ACC112 (cell line): ENCODE results near the gene PIK3C3.

ENCODE experiments used
- H2AFZ ChIP-seq: fragments of 200-600 bp; sonication (generic); one replicate; pipeline ENCODE4 v1.6.0; 2017; ENCODE audit warnings: antibody characterized with exemption, low read length; ENCODE audit not compliant: unreplicated experiment
- H3K27ac ChIP-seq: fragments of 200-600 bp; sonication (generic); 2 replicates; pipeline ENCODE4 v1.5.1; 2014; ENCODE audit warnings: low read depth, mild to moderate bottlenecking, antibody characterized with exemption, low read length, moderate library complexity
- H3K27me3 ChIP-seq: fragments of 200-600 bp; sonication (generic); 2 replicates; pipeline ENCODE4 v1.6.1; 2014; ENCODE audit warnings: mild to moderate bottlenecking, antibody characterized with exemption, low read length, moderate library complexity, mixed read lengths; ENCODE audit not compliant: insufficient read depth
- H3K36me3 ChIP-seq: fragments of 200-600 bp; sonication (generic); 2 replicates; pipeline ENCODE4 v1.6.1; 2016; ENCODE audit warnings: mild to moderate bottlenecking, antibody characterized with exemption, low read length, moderate library complexity, mixed read lengths; ENCODE audit not compliant: insufficient read depth
- H3K4me1 ChIP-seq: fragments of 200-600 bp; sonication (generic); one replicate; pipeline ENCODE4 v1.6.1; 2016; ENCODE audit warnings: low read length, mixed read lengths; ENCODE audit not compliant: insufficient read depth, unreplicated experiment, control insufficient read depth
- H3K4me3 ChIP-seq: fragments of 200-600 bp; sonication (generic); 2 replicates; pipeline ENCODE4 v1.5.1; 2014; ENCODE audit warnings: mild to moderate bottlenecking, low read depth, low read length
- H3K79me2 ChIP-seq: fragments of 200-600 bp; sonication (generic); one replicate; pipeline ENCODE4 v1.6.0; 2016; ENCODE audit warnings: low read length; ENCODE audit not compliant: control insufficient read depth, unreplicated experiment, insufficient read depth

The PIK3C3 gene

DNA sequence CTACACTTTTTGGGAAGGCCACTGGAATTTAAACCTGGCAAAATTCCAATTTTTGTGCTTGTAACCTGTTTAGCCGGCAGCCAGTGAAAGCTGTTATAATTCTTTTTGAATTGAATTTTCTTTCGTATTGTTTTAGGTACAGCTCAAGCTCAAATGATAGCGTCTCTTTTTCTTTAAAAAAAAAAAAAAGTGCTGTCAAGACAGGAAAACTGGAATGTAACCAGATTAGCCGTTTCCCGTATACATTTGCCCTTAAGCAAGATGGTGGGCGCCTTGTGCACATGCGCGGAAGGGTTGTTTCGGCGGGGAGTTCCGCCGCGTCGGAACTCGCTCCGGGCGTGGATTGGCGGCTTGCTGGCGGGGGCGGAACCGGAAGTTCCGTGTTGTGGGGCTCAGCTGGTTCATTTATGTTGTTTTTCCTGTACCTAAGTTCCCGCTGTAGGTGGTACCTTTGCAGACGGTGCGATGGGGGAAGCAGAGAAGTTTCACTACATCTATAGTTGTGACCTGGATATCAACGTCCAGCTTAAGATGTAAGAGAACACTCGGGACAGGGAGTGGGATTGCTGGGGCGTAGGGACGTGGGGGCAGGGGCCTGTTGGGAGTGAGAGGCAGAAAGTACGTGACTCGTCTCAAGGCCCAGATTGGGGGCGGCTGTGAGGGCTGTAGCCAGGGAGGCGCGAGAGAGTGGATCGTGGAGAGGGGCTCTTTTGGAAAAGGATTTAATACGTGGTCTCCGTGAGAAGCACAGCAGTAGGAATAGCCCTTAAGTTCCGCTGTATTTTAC, at the start of gene PIK3C3:
PIK3C3 (plus strand) TSS at position 408 of the 787 bp plus-strand sequence; CDS start at position 466, 58 bp downstream.
- H3K27me3 ChIP-seq, result no peaks in the 10 kb centered on the region
- peaks cover 20% of the 10 kb centered on the region for H3K36me3 ChIP-seq
- H3K4me3 ChIP-seq, result peak within 1 kb of the TSS; percentile 81
- peak within 1 kb of the TSS; percentile 63 for H3K27ac ChIP-seq
- peaks cover 49% of the 10 kb centered on the region for H3K79me2 ChIP-seq
- peak within 1 kb of the TSS; percentile 90 for H2AFZ ChIP-seq
- peaks cover 20% of the 10 kb centered on the region for H3K4me1 ChIP-seq

DNA sequence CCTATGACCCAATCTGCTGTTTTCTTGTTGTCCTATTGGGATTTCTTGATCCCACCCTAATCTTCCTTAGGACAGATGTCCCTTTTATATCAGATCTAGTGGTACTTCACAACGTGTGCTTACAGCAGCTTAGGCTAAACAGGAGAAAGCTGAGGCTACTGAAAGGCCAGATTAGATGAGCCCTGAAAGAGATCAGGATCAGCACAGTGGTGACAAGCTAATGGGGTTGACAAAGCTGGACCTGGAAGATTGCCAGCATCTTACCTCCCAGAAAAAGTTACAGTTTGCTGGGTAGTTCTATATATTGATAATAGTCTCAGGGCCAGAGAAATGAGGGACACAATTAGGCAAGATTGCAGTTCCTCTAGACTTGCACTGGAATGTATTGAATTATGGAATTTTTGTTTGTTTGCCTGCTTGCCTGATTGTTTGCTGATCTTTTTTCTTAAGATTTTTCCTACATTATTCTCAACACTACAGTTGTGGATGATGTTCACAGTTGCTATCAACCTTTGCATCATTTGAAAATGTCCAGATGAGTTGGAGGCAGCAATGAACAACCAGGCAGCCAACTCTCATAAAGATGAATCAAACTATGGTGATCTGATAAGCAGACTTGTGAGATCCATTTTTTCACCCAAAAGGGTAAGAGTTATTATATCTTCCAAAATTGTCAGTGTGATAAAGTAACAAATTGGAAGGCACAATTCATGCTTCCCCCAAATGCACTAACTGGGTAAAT, 49.1 kb upstream of the PIK3C3 start:
- Histone ChIP-seq H2AFZ (no peak overlapping the region), H3K4me1 (no peaks in the 10 kb centered on the region), H3K36me3 (no peaks in the 10 kb centered on the region), H3K27me3 (peaks cover 14% of the 10 kb centered on the region), H3K4me3 (peak overlapping the region; percentile 66), H3K79me2 (no peaks in the 10 kb centered on the region), H3K27ac (no peak overlapping the region)

DNA sequence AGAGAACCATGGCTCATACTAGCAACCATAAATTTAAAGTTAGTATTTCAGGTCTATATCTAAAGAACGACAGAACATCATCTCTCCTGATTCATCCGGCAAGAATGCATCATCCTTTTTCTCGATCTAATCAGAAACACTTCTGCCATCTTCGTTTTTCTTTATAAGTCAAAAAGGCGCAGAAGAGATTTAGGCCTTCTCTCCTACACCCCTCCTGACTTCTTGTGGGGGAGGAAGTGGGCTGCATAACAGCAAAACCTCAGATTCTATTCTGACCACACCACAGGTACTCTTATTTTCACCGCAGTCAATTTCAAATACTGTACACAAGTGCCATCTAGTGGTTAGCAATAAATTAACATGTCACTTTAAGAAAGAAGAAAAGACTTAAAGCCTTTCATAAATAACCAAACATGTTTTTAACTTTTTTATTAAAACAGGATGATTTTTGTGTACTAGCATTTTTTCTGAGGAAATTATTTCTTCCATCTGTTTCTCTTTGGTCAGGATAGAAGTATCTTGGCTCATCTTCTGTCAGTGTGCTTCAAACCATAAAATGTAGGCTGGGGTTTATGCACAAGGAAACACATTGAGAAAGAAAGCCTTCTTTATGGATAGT, 48.4 kb upstream of the PIK3C3 start:
- H3K36me3 ChIP-seq, result no peaks in the 10 kb centered on the region
- H3K27ac ChIP-seq, result no peak overlapping the region
- H3K79me2 ChIP-seq, result no peaks in the 10 kb centered on the region
- no peaks in the 10 kb centered on the region for H3K4me1 ChIP-seq
- peaks cover 11% of the 10 kb centered on the region; the same call in 1 of the 2 replicates for H3K27me3 ChIP-seq
- peak overlapping the region; percentile 66 for H3K4me3 ChIP-seq
- no peak overlapping the region for H2AFZ ChIP-seq

DNA sequence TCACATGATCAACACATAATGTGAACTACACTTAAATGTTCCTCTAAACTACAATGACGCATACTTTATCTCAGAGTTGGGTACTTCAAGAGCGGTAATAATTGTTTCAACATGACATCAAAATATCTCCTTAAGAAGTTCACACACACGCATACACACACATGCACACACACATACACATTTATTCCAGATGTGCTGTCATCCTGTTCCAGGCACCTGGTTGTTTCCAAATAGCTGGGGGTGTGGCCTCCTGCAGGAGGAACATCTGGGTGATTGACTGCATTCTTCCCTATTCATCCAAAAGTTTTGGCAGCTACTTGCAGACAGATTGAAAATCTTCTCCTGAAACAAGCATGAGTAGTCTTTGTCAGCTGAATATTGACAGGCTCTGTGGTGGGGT, 37.9 kb upstream of the PIK3C3 start:
- H3K79me2 ChIP-seq, result no peaks in the 10 kb centered on the region
- no peak overlapping the region for H2AFZ ChIP-seq
- H3K27me3 ChIP-seq, result peaks cover 21% of the 10 kb centered on the region
- no peaks in the 10 kb centered on the region for H3K4me1 ChIP-seq
- H3K36me3 ChIP-seq, result no peaks in the 10 kb centered on the region
- no peak overlapping the region for H3K27ac ChIP-seq
- H3K4me3 ChIP-seq, result no peak overlapping the region

DNA sequence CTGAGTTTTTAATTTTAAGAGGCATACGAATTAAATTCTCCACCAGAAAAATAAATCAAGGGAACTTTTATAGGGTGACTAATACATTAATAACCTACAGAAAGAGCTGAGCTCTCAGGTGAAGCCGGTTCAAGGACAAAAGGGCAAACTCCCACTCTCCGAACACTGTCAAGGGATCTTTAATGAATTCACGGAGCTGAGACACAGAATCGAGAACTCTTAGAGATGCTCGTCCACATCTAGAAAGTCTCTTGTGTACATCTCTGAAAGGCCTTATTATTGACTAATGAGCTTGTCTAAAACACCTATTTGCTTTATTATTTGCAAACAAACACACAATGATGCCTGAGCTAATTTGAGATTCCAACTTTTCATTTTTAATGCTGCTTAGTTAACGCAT, 33.3 kb upstream of the PIK3C3 start:
- Histone ChIP-seq H2AFZ (no peak overlapping the region), H3K27ac (no peak overlapping the region), H3K4me1 (no peaks in the 10 kb centered on the region), H3K4me3 (no peak overlapping the region), H3K79me2 (no peaks in the 10 kb centered on the region), H3K27me3 (peaks cover 8% of the 10 kb centered on the region), H3K36me3 (no peaks in the 10 kb centered on the region)

DNA sequence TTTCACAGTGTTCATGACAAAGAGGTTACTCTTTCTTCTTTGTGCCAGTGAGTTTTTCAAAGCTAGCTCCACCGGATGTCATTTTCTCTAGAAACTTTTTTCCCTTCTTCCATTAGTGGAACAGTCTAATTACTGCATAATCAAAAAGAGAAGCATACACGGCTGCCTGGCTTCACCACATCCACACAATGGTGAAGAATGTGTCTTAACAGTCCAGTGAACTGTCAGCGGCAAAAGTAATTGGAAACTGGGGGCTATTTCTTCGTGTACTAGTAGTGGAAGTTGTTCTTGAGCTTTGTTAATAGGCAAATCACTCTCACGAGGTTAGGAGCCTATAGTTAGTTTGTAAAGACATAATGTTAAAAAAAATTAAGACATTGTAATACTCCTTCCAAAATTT, 32.9 kb upstream of the PIK3C3 start:
- no peaks in the 10 kb centered on the region for H3K36me3 ChIP-seq
- peaks cover 4% of the 10 kb centered on the region; the same call in 1 of the 2 replicates for H3K27me3 ChIP-seq
- H3K27ac ChIP-seq, result no peak overlapping the region
- no peaks in the 10 kb centered on the region for H3K4me1 ChIP-seq
- no peak overlapping the region for H3K4me3 ChIP-seq
- H2AFZ ChIP-seq, result no peak overlapping the region
- H3K79me2 ChIP-seq, result no peaks in the 10 kb centered on the region

DNA sequence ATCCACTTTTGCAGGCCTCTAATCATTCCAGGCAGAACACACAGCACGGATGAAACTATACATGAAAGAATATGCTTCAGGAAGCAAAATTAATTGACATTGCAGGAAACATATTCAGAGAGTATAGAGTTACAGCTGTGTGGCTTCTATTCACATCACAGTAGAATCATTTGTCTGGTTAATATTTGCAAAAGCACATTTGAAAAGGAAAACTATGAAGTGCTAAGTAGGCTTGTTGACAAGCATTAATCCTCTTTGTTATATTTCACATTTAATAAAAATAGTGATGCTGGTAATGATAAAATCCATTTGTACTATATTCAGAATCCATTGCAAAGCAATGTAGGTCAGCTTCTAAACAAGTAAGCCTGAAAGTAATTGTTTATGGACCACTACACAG, 32.2 kb upstream of the PIK3C3 start:
- no peaks in the 10 kb centered on the region for H3K79me2 ChIP-seq
- H3K4me3 ChIP-seq, result no peak overlapping the region
- H3K27me3 ChIP-seq, result no peaks in the 10 kb centered on the region
- no peak overlapping the region for H3K27ac ChIP-seq
- no peak overlapping the region for H2AFZ ChIP-seq
- H3K4me1 ChIP-seq, result no peaks in the 10 kb centered on the region
- no peaks in the 10 kb centered on the region for H3K36me3 ChIP-seq

DNA sequence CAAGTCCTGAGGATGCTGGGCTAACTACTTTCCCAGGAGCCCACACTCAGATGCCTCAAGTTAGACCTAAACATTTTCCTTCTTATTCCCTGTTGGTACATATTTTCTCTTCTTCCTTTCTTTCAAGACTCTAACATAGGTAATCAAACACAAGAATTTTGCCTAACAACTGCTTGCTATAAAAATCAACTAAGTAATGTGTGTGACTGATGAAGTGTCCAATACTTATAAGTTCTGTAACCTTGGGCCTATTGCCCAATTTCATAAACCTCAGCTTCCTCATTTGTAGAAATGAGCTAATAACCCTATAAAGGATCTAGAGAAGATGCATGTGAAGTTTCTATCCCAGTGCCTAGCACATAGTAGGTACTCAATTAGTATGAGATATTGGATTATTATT, 31.6 kb upstream of the PIK3C3 start:
- H3K4me3 ChIP-seq, result no peak overlapping the region
- no peaks in the 10 kb centered on the region for H3K36me3 ChIP-seq
- no peaks in the 10 kb centered on the region for H3K79me2 ChIP-seq
- H2AFZ ChIP-seq, result no peak overlapping the region
- H3K27ac ChIP-seq, result no peak overlapping the region
- H3K4me1 ChIP-seq, result no peaks in the 10 kb centered on the region
- no peaks in the 10 kb centered on the region for H3K27me3 ChIP-seq

DNA sequence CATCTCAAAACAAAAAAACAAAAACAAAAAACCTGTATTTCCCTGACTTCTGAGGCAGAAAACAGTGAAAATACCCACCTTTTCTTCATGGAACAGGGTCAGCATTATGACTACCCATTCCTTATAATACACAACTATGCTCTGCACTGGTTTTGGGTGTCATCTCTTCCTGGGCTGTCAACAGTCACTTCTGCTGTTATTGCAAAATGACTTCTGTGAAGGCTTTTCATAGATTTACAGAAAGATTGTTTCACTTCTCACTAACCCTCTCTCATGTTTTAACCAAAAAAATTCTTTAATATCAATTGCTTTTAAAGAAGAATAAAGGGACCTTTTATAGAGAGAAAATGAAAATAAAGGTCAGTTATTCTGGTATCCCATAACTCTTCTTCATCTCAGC, 26.5 kb upstream of the PIK3C3 start:
- Histone ChIP-seq H3K79me2 (no peaks in the 10 kb centered on the region), H3K4me3 (no peak overlapping the region), H2AFZ (peak overlapping the region; percentile 31), H3K27me3 (no peaks in the 10 kb centered on the region), H3K27ac (no peak overlapping the region), H3K36me3 (no peaks in the 10 kb centered on the region), H3K4me1 (no peaks in the 10 kb centered on the region)

DNA sequence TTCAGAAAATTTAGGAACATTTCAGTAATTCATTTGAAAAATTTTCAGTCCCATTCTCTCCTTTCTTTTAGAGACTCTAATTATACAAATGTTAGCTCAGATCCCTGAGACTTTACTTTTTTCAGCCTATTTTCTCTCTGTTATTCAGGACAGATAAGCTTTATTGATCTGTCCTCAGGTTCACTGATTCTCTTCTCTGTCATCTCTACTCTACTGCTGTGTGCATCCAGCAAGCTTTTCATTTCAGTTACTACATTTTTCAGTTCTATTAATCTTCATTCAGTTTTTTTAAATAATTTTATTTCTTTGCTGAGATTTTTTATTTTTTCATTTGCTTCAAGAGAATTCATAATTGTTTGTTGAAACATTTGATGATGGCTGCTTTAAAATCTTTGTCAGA, 22.1 kb upstream of the PIK3C3 start:
- Histone ChIP-seq H2AFZ (no peak overlapping the region), H3K27ac (no peak overlapping the region), H3K4me3 (no peak overlapping the region), H3K36me3 (no peaks in the 10 kb centered on the region), H3K27me3 (no peaks in the 10 kb centered on the region), H3K79me2 (no peaks in the 10 kb centered on the region), H3K4me1 (peaks cover 10% of the 10 kb centered on the region)
